Measurements from ENCODE around the gene SIL1.

The SIL1 gene

GRCh38 chr5:138914338-138914737, 283.8 kb downstream of the SIL1 start:
- DNase-seq (ENCODE audit: low read depth): no peak

DNA sequence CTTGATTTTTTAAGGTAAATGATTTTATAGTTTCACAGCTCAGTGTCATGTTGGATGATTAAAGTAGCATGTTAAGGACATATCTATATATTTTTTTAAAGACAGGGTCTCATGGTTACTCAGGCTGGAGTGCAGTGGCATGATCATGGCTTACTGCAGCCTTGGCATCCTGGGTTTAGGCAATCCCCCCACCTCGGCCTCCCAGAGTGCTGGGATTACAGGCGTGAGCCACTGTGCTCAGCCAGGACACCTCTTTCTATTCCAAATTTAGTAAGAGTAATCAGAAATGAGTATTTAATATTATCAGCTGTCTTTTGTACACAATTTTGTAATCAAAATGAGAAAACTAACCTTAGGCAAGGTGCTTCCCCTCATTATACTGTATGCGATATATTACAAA, 284.4 kb downstream of the SIL1 start:
- DNase-seq (ENCODE audit: low read depth): no peak

GRCh38 chr5:138912093-138912492, 286.1 kb downstream of the SIL1 start:
- DNase-seq (ENCODE audit: low read depth): no peak

DNA sequence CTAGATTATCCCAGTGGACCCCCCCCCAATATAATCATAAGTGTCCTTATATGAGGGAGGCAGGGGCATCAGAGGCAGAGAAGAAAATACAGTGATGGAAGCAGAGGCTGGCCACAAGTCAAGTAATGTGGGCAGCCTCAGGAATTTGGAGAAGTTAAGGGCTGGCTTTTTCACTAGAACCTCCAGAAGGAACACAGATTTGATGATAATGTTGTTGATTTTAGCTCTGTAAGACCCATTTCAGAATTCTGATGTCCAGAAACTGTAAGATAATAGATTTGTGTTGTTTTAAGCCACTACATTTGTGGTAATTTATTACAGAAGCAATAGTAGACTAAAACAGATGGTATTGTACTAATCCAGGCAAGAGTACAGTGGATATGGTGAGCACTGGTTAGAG, 286.7 kb downstream of the SIL1 start:
- DNase-seq (ENCODE audit: low read depth): no peak

DNA sequence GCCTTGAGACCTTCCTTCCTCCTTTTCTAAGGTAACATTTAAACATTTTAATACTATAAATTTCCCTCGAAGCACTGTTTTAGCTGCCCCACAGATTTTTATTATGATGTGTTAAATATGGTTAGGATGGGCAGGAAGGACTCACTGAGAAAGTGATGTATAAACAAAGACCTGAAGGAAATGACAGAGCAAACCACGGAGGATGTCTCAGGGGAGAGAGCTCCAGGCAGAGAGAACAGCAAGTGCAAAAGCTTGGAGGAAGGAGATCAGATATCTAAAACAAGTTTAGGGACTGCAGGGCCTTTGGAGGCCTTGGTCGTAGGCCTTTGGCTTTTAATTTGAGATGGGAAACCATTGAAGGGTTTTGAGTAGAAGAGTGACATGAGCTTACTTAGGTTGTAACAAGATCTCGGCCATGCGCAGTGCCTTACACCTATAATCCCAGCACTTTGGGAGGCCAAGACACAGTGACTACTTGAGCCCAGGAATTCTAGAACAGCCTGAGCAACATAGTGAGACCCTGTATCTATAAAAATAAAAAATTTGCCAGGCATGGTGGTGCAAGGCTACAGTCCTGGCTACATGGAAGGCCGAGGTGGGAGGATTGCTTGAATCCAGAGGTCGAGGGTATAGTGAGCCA, 287.5 kb downstream of the SIL1 start:
- DNase-seq (ENCODE audit: low read depth): no peak

GRCh38 chr5:138909734-138910133, 288.4 kb downstream of the SIL1 start:
- DNase-seq (ENCODE audit: low read depth): no peak

- DNase-seq (ENCODE audit: low read depth): no peak
Measured at GRCh38 chr5:138905541-138905940, 292.6 kb downstream of the SIL1 start.

- DNase-seq (ENCODE audit: low read depth): no peak
Measured at GRCh38 chr5:138903130-138903775, 294.9 kb downstream of the SIL1 start.

DNA sequence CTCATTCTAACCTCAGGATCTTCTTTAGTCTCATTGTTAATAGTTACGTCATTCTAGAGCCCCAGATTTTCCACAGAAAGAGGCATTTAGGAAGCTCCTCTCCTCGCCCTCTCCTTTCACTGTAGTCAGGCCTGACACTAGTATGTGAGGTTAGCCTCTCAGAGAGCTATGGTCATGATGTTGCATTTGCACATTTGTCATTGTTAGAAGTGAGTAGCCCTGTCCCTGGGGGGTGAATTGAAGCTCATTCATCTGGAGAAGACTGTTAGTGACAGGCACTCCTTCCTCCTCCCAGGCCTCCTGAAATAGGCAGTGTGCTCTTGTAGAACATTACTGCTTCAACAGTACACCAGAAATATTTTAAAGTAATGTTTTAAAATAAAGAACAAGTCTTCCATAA, 296.5 kb downstream of the SIL1 start:
- no peak for DNase-seq (ENCODE audit: low read depth)

DNA sequence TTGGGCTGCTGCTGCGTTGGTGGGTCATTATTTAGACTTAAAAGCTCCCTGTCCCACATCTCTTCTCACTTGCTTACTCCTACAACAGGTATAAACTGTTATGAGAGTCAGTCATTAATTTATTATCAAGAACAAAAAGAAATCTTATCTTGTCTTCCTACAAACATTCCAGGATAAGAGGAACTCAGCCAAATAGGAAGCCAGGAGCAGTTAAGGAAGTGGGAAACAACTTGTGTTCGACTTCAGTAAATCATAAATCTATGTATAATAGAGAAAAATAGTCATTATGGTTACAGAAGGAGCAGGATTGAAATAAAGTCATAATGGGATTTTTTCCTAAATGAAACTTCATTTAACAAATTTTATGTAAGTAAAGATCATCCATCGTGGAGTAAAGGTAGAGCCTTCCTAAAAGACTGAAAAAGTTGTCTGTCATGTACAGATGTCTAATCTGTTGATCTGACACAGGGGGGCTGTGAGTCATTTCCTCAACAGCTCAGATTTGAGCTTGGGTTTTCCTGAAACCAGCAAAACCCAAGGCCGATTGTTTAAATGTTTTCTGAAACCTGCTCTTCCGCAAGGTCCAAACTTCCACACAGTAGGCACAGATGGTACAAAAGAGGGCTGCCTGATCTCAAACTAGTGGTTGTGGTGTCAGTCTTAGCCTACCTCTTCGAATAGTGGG, 297.7 kb downstream of the SIL1 start:
- DNase-seq (ENCODE audit: low read depth): no peak

DNA sequence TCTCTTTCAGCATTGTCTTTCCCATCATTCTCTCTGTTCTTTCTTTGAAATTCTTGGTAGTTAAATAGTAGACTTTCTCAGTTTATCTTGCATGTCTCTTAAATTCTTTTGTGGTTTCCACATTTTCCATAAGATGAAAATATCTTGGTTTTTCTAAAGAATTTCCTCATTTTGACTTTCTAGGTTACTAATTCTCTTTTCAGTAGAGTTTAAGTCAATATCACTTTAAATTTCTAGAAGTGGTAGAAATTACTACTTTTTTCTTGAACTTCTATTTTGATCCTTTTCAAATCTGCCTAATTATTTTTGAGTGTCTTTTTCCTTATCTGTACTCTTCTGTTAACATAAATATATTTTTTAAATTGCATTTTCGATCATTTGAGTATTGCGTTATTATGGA, 299.4 kb downstream of the SIL1 start:
- DNase-seq (ENCODE audit: low read depth): no peak

- no peak for DNase-seq (ENCODE audit: low read depth)
Measured at GRCh38 chr5:138898299-138898698, 299.9 kb downstream of the SIL1 start.

All from stimulated activated CD8-positive, alpha-beta memory T cell treated with anti-CD3 and anti-CD28 coated beads, Interleukin-4, amount 100 ng/mL, for 24 hours (primary cell).